BE2C (cell line): Measurements from ENCODE around the gene CYP3A5. TPM values are rescaled to one million over a fixed set of nuclear protein-coding genes. Genes with fewer than 3 reads are reported as not detected.
"Not testable (repeated sequence)": the region's sequence is repeated elsewhere in the genome, so short reads cannot be mapped to it uniquely, and the experiment has no call there.

ENCODE experiments used
- DNase-seq: peaks from one replicate; pipeline ENCODE4 v3.0.0-alpha.2; 2020
- H3K27me3 ChIP-seq: fragments of 250-450 bp; sonication (Bioruptor Pico); 2 replicates; pipeline ENCODE4 v1.5.1; 2020; ENCODE audit warnings: mild to moderate bottlenecking
- H3K36me3 ChIP-seq: fragments of 250-450 bp; sonication (Bioruptor Pico); 2 replicates; pipeline ENCODE4 v1.5.1; 2020; ENCODE audit warnings: mild to moderate bottlenecking
- H3K4me1 ChIP-seq: fragments of 250-450 bp; sonication (Bioruptor Pico); 2 replicates; pipeline ENCODE4 v1.5.1; 2020
- H3K4me3 ChIP-seq: 2 replicates; pipeline ENCODE4 v1.5.1; 2011; ENCODE audit warnings: low read depth, low read length
- H3K9me3 ChIP-seq: fragments of 250-450 bp; sonication (Bioruptor Pico); 2 replicates; pipeline ENCODE4 v1.5.1; 2020
- polyA plus RNA-seq: library from polyadenylated mRNA; unstranded; fragments of >200 nt; gene quantifications from one replicate; pipeline ENCODE4 v1.2.1, GENCODE V29; 2012; ENCODE audit warnings: low read depth, missing spikeins; ENCODE audit not compliant: insufficient read length, insufficient read depth
- TF ChIP-seq, protein P1 (sequence below): IDR thresholded peaks from 2 replicates; pipeline ENCODE4 v1.5.1; 2012; ENCODE audit warnings: mild to moderate bottlenecking, low read depth, low read length

CYP3A5 gene
- polyA plus RNA-seq: 4.0 TPM

DNA sequence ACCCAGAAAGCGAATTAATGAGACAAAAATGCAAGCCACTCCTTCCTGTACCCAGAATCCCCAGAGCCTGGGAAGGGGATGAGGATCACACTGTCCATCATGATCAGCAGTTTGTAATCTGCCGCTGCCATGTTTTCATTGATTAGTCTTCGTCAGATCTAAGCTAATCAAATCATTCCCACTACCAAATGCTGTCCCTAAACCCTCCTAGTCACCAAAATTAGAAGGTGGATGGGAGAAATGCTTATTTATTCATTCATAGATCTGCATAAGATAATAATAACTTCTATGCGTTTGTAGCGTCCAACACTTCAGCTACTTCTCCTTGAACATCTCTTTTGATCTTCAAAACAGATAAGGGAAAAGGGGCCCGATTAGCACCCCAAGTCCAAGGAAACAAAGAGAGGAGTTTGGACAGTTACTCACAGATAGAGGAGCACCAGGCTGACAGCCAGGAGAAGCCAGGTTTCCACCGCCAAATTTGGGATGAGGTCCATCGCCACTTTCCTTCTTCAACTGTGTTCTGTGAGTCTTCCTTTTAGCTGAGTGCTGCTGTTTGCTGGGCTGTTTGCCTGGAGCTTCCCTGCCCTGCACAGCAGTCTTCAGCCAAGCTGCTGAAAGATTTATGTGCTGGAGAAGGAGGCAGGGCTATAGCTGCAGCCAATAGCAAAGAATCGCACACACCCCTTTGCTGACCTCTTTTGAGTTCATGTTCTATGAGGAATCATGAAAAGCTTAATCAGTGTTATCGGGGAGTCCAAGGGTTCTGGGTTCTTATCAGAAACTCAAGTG, at the start of gene CYP3A5:
Gene CYP3A5 (minus strand): TSS at position 597 of the 792 bp plus-strand sequence. CDS start 100 bp downstream, at position 497.
- H3K4me1 ChIP-seq: no peaks in the 10 kb centered on the region
- DNase-seq: no peak
- TF ChIP-seq, protein P1, sequence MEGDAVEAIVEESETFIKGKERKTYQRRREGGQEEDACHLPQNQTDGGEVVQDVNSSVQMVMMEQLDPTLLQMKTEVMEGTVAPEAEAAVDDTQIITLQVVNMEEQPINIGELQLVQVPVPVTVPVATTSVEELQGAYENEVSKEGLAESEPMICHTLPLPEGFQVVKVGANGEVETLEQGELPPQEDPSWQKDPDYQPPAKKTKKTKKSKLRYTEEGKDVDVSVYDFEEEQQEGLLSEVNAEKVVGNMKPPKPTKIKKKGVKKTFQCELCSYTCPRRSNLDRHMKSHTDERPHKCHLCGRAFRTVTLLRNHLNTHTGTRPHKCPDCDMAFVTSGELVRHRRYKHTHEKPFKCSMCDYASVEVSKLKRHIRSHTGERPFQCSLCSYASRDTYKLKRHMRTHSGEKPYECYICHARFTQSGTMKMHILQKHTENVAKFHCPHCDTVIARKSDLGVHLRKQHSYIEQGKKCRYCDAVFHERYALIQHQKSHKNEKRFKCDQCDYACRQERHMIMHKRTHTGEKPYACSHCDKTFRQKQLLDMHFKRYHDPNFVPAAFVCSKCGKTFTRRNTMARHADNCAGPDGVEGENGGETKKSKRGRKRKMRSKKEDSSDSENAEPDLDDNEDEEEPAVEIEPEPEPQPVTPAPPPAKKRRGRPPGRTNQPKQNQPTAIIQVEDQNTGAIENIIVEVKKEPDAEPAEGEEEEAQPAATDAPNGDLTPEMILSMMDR: no peak
- H3K27me3 ChIP-seq: peaks cover 9% of the 10 kb centered on the region
- no peaks in the 10 kb centered on the region for H3K36me3 ChIP-seq
- no peaks in the 10 kb centered on the region for H3K9me3 ChIP-seq
- peak within 1 kb of the TSS; percentile 6 for H3K4me3 ChIP-seq

DNA sequence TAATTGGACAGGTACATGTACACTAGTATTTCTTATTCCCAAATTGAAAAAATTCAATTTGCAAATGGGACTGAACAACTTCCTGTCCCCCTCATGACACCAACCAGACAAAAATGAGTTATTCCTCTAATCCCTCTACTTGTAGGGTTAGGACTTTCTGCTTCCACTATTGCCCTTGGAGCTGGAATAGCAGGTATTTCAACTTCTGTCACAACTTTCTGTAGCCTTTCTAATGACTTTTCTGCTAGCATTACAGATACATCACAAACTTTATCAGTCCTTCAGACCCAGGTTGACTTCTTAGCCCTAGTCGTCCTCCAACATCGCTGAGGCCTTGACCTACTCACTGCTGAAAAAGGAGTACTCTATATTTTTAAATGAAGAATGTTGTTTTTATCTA, 48.8 kb upstream of the CYP3A5 start:
- Histone ChIP-seq H3K36me3 (no peaks in the 10 kb centered on the region), H3K27me3 (no peaks in the 10 kb centered on the region; the same call in 1 of the 2 replicates), H3K4me3 (no peak overlapping the region), H3K4me1 (no peaks in the 10 kb centered on the region), H3K9me3 (no peaks in the 10 kb centered on the region)
- TF ChIP-seq, protein P1: no peak
- no peak for DNase-seq

DNA sequence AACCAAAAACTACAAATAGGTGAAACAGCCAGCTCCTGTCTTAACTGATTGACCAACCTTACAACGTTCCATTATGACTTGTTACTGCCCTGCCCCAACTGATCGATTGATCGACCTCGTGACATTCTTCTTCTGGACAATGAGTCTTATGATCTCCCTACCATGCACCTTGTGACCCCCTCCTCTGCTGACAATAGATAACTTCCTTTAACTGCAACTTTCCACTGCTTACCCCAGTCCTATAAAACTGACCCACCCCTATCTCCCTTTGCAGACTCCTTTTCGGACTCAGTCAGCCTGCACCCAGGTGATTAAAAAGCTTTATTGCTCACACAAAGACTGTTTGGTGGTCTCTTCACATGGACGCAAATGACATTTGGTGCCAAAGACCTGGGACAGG, 43.4 kb upstream of the CYP3A5 start:
- H3K36me3 ChIP-seq, H3K27me3 ChIP-seq, H3K9me3 ChIP-seq, H3K4me1 ChIP-seq, DNase-seq, H3K4me3 ChIP-seq: not testable (repeated sequence)

DNA sequence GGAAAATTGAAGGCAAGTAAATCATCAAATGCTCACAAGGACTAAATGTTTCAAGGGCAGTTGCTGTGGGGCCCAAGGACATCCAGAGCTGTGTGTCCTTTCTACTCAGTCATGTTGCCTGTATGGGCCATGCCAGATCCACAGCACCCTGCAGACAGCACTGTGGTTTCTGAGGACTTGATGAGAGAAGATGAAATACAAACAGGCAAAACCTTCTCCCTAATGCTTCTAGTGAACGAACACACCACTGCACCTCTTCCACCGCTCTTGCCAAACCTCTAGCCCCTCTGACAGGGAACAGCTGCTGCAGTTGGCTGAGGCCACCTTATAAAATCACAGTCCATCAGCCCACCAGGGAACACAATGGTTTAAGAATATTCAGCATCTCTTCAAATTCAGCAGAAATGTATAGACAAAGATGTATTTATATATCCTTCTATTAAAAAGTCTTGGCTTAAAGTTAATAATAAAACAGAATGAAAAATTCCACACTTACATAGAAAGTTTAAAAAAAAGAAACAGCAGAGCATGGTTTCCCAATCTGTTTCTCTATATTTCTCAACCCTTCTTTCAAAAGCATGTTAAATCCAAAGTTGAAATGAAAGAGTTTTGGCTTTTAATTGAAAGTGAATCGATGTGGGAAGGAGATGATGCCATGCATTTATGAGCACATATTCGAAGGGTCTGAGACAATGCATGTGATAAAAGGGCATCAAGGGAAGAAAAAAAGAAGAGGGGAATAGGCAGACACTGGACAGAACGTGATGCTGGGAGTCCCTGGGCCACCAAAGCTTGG, 41.2 kb upstream of the CYP3A5 start:
- no peaks in the 10 kb centered on the region for H3K4me1 ChIP-seq
- no peaks in the 10 kb centered on the region for H3K36me3 ChIP-seq
- H3K27me3 ChIP-seq: no peaks in the 10 kb centered on the region; the same call in 1 of the 2 replicates
- no peak for DNase-seq
- H3K9me3 ChIP-seq: no peaks in the 10 kb centered on the region
- no peak overlapping the region for H3K4me3 ChIP-seq
- TF ChIP-seq, protein P1: no peak

DNA sequence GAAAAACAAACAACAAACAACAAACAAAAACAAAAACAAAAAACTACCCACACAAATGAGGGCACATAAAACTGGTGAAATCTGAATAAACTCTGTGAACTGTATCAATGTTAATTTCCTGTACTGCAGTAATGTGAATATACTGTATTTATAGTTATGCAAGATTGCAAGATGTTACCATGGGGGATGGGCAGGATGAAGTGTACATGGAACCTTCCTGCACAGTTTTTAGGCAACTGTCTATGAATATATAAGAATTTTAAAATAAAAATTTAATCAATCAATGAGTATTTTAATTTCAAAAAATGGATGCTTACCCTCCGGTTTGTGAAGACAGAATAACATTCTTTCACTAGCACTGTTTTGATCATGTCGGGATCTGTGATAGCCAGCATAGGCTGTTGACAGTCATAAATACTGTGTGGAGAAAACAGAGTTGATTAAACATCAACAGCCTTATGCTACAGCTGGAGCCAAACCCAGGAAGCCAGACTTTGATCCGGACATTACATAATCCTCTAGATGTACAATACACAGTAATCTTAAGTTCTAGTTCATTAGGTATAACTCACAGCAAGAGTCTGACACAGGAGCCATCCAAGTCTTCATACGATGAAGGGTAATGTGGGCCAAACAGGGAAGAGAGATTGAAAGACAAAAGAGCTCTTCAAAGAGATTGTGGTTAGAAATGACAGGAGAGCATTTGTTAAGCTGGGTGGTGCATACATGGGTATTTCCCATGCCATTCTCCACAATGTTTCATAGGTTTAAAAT, 40.4 kb upstream of the CYP3A5 start:
- Histone ChIP-seq H3K27me3 (peaks cover under 1% of the 10 kb centered on the region), H3K4me1 (no peaks in the 10 kb centered on the region), H3K9me3 (no peaks in the 10 kb centered on the region), H3K4me3 (no peak overlapping the region), H3K36me3 (no peaks in the 10 kb centered on the region)
- DNase-seq: no peak
- TF ChIP-seq, protein P1: no peak

DNA sequence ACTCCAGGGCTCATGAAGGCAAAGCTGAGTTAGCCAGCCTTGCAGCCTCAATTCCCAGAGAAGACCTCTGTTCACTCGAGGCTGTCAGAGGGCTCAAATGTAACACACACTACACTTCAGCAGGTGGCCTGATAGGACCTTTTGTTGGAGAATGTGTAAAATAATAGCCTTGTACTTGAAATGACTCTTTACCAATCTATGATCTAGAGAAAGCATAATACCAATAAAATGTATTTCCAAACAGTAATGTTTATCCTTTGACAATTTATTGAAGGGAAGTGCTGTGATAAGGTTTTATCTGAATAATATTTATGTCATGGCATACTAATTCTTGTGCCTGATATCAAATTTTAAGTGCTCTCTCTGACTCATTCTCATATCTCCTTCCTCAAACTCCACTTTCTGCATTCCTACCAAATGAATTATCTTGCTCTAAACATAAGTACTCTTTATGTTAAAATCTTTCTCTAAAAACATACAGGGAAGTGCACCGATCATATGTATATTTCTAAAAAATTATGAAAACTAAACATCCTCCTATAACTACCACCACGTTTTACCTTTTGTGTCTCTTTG, 34.3 kb upstream of the CYP3A5 start:
- DNase-seq: no peak
- no peak overlapping the region for H3K4me3 ChIP-seq
- no peaks in the 10 kb centered on the region for H3K36me3 ChIP-seq
- peaks cover 4% of the 10 kb centered on the region; the same call in 1 of the 2 replicates for H3K27me3 ChIP-seq
- H3K9me3 ChIP-seq: no peaks in the 10 kb centered on the region
- no peaks in the 10 kb centered on the region for H3K4me1 ChIP-seq
- TF ChIP-seq, protein P1: no peak
